HG03066 (cell line): ENCODE measurements around the gene NTN4.
"Not testable (repeated sequence)": the region's sequence is repeated elsewhere in the genome, so short reads cannot be mapped to it uniquely, and the experiment has no call there.

Experiments used
- ATAC-seq: cut with Tn5 transposase; IDR thresholded peaks from one replicate; pipeline ENCODE4 v1.9.1; 2021; ENCODE audit warnings: low read depth; ENCODE audit not compliant: unreplicated experiment

Gene NTN4

DNA sequence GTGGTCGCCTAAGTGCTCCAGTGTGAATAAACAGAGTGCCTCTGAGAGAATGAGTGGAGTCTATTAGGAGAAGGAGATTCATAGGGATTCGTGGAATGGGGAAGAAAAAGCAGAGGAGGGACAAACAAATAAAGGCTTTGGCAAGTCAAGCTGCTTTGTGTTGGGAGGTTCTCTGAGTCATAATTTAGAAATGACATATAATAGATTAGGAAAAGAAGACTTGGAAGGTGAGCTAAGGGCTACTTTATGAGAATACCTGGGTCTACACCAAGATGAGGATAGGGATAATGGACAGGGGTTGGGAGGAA is 6.4 kb upstream of the NTN4 start:
- no peak for ATAC-seq

- ATAC-seq = no peak
These were observed 5.8 kb upstream of the NTN4 start for GRCh38 chr12:95796225-95796981.

GRCh38 chr12:95790917-95791849 is 619 bp upstream of the NTN4 start:
- no peak for ATAC-seq

GRCh38 chr12:95789126-95790032 is 1.2 kb downstream of the NTN4 start:
- ATAC-seq = no peak

DNA sequence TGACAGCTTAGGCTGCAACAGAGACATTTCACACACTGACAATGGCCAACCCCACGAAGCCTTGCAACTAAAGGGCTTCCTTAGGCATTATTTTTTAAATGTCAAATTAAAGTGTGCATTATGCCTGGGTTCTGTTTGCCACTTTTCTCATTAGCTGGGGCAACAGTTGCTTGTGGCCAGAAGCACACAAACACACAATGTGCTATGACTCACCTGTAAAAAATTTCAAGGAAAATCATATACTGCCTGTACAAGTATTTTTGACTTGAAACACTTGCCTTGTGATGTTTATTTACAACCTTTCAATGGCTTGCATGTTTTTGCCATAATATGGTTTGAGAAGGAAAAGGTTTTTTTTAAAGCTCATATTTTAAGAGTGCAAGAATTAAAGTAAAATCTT is 1.9 kb downstream of the NTN4 start:
- ATAC-seq = no peak

- no peak for ATAC-seq
These were observed 3.2 kb downstream of the NTN4 start for GRCh38 chr12:95787274-95787818.

- no peak for ATAC-seq
These were observed 5.6 kb downstream of the NTN4 start for GRCh38 chr12:95784915-95785314.

DNA sequence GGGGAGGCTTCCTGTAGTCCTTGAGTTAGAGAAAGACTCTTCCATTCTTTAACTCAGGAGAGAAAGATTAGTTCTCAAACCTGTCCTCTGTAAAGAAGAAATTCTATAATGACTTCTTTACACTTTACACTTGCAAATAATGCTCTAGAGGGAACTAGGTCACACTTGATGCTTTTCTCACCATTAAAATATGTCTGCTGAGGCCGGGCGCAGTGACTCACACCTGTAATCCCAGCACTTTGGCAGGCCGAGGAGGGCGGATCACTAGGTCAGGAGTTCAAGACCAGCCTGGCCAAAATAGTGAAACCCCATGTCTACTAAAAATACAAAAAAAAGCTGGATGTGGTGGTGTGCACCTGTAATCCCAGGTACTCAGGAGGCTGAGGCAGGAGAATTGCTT is 6.3 kb downstream of the NTN4 start:
- ATAC-seq = no peak

GRCh38 chr12:95775466-95775865 is 15.1 kb downstream of the NTN4 start:
- not testable (repeated sequence) for ATAC-seq

GRCh38 chr12:95774311-95775045 is 16.1 kb downstream of the NTN4 start:
- ATAC-seq = no peak

GRCh38 chr12:95773320-95773719 is 17.2 kb downstream of the NTN4 start:
- ATAC-seq = no peak

- ATAC-seq = no peak
These were observed 22.9 kb downstream of the NTN4 start for GRCh38 chr12:95767703-95768102.

DNA sequence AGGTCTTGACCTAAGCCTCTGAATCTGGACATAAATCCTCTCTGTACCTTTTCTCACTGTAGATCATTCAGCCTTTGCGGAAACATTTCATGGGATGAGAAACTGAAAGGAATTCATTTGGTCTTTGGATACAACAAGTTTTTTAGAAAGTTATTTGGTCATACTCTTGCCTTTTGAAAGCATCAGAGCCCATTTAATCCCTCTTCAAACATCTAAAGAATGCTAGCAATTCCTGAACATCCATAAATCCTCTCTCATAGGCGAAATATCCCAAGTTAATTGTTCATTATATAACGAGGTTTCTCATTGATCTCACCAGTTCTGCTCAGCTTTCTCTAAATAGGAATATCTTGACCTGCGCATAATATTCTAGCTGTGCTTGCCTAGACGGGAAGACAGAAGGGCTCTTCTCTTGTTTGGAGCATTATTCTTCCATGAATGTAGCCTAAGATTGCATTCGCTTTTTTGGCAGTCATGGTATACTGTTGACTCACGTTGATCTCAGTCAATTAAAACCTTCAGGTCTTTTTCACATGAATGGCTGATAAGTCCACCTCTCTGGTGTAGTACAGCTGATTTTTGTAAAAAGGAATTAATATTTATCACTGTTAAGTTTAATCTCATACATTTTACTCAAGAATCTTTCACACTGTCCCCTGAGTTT is 24.1 kb downstream of the NTN4 start:
- no peak for ATAC-seq

DNA sequence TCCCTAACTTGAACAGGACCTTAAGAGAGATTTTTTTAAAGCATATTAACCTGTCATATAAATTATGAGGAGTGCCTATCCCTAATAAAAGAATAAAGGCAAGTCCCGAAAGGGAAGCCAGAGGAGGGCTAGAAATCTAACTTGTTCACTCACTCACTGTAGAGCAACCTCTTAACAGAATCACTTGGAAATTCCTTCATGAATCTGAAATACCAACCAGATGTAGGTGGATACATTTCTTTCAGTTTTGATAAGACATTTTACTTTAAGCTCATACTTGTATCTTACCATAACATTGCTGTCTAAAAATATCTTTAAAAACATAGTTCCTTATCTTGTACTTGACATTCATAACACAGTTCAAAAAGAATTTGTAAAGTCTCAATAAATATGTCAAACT is 25.7 kb downstream of the NTN4 start:
- no peak for ATAC-seq

- no peak for ATAC-seq
These were observed 26.7 kb downstream of the NTN4 start for GRCh38 chr12:95763809-95764253.

DNA sequence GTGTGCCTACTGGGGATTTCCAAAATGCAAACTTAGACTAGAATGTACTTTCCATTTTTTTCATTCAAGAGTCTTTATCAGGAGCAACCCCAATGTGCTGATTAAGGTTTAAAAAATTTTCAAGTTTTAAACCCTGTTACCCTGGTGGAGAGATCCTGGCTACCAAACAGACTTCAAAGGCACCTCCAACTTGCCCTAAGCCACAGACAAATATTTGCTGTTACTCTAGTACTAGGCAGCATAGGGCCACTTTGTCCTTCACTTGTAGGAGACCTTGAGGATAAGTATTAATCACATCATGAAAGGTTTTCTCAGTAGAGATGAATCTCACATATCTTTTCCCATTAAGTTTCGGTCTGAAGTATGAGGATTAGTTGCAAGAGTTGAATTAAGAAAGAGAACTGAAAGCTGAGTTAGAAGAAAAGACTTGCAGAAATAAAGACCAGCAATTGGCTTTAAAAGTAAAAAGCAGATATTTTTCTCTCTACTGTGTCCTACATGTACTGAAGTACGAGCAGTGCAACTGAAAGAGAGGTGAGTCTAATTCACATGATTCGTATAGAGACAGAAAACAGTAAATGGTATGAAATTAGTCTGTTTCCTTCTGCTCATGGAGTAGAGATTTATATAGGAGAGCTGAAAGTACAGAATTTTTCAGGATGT is 28.3 kb downstream of the NTN4 start:
- no peak for ATAC-seq

DNA sequence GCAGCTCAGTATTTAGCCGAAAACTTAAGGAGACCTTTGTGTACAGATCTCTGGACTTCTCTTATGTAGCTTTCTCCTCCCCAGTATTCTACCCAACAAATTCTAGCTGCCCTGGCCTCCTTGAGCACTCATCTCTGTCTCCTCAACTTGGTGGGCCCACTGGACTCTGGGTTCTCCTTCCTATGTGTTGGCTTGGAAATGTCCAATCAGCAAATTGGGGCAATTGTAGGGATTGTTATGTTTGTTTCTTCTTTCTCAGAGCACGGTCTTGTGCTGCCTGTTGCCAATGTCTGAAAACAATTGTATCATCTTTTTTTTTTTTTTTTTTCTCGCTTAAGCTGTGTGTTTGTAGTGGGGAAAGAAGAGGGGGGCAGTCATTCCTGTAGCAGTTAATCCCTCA is 30.2 kb downstream of the NTN4 start:
- no peak for ATAC-seq

GRCh38 chr12:95759718-95760117 is 30.8 kb downstream of the NTN4 start:
- ATAC-seq = no peak

DNA sequence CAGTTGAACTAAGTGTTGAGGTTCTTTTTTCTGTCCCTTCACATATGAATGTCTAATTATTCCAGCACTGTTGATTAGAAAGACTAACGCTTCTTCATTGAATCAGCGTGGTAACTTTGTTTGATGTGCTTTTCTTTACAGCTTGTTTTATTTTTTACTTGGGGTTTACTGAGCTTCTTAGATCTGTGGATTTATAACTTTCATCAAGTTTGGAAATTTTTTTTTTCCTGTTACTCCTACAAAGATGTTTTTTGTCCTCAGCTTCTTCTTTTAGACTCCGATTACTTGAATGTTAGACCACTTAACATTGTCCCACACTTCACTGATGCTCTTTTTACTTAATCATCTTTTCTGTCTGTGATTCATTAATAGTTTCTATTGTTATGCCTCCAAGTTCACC is 31.5 kb downstream of the NTN4 start:
- no peak for ATAC-seq
